T-helper 1 cell treated with Interleukin-12 subunit alpha and Interleukin-12 subunit beta and Interleukin-4 antibody, amounts not matched to agents 30 ng/mL and 1 ng/mL, for 36 hours (primary cell): ENCODE data around the gene ANO6. TPM values are rescaled to one million over a fixed set of nuclear protein-coding genes. Genes with fewer than 3 reads are reported as not detected.

ENCODE experiments used
- intact Hi-C: fragments of 100-400 bp; cut with micrococcal nuclease; formaldehyde crosslinking; loops from one replicate; pipeline ENCODE4 v1.15.1; 2024
- total RNA-seq: library from RNA; stranded (reverse); gene quantifications from 2 replicates; pipeline ENCODE4 v1.2.3, GENCODE V29; 2022

The ANO6 gene
- total RNA-seq, 1 donor from 2014 or later = 27.8 TPM

DNA sequence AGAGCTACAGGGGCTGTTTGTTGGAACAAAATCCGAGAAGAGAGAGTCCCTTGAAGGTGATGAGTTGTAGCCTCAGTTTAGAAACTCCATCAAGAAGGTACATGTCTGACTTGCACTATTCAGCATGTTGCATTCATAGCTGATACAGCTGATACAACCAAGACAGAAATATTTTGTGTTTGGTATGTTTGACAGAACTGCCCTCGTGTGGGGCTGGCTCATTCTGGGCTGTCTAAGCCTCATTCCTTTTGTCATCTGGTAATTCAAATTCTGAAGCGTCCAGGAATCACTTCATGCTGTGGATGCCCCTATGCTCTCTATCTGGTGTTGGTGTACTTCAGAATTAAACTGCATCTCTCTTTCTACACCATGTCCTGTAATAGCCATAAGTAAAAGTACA, 126.3 kb downstream of the ANO6 start:
- intact Hi-C loops = no loop called here

DNA sequence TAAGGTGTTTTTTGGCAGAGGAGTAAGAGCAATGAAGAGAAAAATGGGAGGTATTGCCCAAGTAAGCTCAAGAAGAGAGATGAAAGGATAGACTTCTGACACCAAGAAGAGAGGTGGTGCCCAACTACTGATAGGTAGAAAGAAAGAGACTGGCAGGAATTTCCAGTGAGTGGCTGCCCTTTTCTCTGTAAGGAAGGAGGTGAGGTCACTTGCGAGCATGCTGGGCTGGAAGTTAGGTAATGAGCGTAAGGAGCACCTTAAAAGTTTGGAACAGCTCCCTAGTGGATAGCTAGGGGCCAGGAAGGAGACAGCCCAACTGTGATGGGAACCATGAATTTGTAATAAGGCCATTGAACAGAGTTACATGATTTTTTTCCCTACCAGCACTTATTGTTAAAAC, 127.0 kb downstream of the ANO6 start:
- intact Hi-C loops = no loop called here

GRCh38 chr12:45343269-45344051, 127.6 kb downstream of the ANO6 start:
- intact Hi-C loops = no loop called here

DNA sequence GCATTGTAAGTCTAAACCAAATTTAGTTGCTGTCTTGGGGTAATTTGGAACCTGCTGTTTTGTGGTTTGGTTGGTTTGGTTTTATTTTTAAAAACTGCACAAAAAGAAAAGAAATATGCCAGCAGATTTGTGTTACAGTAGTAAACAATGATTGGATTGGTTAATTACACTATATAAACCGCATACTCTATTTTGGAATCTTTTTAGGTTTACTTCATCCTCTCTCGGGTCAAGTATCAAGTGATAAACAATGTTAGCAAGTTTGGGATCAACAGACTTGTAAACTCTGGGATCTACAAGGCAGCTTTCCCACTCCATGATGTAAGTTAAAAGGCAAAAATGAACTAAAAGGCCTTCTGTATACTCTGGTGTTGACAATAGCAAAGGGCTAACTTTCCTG, 132.4 kb downstream of the ANO6 start:
- intact Hi-C loops = no loop called here

- intact Hi-C loops = no loop called here
Observed at GRCh38 chr12:45348986-45349385, 133.1 kb downstream of the ANO6 start.

- intact Hi-C loops = no loop called here
Observed at GRCh38 chr12:45349916-45350315, 134.0 kb downstream of the ANO6 start.

- intact Hi-C loops = no loop called here
Observed at GRCh38 chr12:45350861-45351260, 135.0 kb downstream of the ANO6 start.

GRCh38 chr12:45351921-45352670, 136.2 kb downstream of the ANO6 start:
- intact Hi-C loops = no loop called here

DNA sequence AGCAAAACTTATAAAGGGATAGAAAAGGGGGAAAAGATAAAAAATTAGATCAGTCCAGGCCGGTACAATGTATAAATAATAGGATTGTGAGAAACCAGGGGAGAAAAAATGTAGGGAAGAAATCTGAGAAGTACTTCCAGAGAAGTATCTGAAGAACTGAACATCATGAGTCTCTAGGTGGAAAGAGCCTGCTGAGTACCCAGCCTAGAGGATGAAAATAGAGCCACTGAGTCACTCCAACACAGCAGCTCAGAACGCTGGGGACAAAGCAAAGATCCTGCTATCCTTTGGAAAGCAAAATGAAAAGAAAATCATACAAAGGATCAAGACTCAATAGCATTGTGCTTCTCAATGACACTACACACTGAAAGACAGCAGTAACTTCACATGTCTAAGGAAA, 138.0 kb downstream of the ANO6 start:
- intact Hi-C loops = no loop called here

DNA sequence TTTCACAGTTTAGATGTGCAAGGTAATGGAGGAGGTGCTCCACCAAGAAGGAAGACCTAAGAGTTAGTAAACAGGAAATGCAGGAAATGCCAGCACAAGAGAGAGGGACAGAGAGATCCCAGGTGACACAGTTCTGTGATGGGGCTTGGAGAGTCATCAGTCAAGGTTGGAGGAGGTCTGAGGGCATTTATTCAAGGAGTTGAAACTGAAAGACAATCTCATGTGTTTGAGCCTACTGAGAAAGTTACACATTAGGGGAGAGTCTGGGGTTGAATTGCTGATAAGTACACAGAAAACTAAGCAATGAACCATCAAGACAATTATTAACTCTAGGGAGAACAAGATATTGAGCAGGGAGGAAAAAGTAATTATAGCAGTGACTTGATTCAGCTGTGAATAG, 138.5 kb downstream of the ANO6 start:
- intact Hi-C loops = no loop called here

- intact Hi-C loops = no loop called here
Observed at GRCh38 chr12:45355730-45356129, 139.8 kb downstream of the ANO6 start.

GRCh38 chr12:45356822-45357538, 141.1 kb downstream of the ANO6 start:
- intact Hi-C loops = no loop called here

DNA sequence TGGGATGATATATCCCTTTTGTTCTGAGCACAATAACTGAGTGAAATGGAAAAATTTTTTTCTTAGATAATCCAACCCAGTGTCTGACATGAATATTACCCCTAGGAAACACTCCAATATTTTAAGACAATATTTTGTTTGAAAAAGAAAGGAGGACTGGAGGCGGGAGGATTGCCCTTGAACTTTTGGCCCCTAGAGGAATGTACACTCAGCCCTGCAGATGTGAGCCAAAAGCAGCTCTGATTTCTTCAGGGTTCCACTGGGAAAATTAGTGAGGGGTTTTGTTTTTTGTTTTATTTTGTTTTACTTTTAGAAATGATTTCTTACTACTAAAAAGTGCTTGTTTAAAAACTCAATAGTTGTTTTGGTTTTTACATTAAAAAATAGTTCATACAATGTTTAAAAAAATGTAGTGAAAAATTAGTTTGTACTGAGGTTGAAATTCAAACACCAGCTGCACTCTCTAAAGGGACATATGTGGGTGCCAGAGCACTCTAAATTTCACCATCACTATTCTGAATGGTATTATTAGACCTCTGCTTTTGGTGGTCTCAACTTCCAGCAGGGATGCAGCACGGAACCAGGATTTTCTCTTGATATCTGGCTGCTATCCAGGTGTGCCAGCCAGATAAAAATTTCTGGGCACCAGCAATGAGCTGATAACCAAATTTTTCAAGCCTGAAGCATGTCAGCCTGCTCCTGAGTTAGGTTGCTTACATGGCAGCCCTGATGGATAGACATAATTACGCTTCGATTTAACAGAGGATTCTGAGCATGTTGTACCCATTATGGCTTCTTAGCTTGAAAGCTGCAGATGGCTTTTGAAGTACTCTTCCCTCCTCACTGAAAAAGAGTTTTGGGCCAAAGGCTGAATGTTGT, 141.9 kb downstream of the ANO6 start:
- intact Hi-C loops = no loop called here

GRCh38 chr12:45362291-45362690, 146.4 kb downstream of the ANO6 start:
- intact Hi-C loops = no loop called here

DNA sequence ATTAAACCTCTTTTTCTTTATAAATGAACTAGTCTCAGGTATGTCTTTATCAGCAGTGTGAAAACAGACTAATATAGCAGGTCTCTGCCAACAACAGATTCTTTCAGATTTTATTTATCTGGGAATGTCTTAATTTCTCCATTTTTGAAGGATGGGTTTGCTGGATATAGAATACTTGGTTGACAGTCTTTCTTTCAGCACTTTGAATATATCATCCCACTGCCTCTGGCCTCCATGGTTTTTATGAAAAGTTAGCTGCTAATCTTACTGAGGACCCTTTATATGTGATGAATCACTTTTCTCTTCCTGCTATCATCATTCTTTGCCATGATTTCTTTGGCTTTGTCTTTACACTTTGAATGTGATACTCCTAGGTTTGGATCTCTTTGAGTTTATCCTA, 148.0 kb downstream of the ANO6 start:
- intact Hi-C loops = no loop called here

GRCh38 chr12:45368841-45369489, 153.1 kb downstream of the ANO6 start:
- intact Hi-C loops = no loop called here

GRCh38 chr12:45377815-45378214, 161.9 kb downstream of the ANO6 start:
- intact Hi-C loops = no loop called here

GRCh38 chr12:45379261-45379660, 163.4 kb downstream of the ANO6 start:
- intact Hi-C loops = no loop called here

GRCh38 chr12:45381351-45381750, 165.5 kb downstream of the ANO6 start:
- intact Hi-C loops = no loop called here

- intact Hi-C loops = loop anchor here (1.0 to 2.0 kb wide), 2 partner anchors 218 to 258 kb away; no protein-coding TSS in a partner anchor
Observed at GRCh38 chr12:45388545-45388944, 172.7 kb downstream of the ANO6 start.
